Activated CD4-positive, alpha-beta T cell treated with anti-CD3 and anti-CD28 coated beads, Interleukin-2, Interleukin-4, amounts not matched to agents 100 ng/mL and 50 ng/mL, durations not matched to agents 16 hours and 8 hours (primary cell): ENCODE results near the gene RFX5.
A peak's percentile ranks its signal among the peaks of the same experiment; 100 is the strongest.

Experiments used
- DNase-seq: peaks from one replicate; pipeline ENCODE4 v3.0.0-alpha.2; 2020; ENCODE audit warnings: low spot score

Gene RFX5

GRCh38 chr1:151325231-151325630 lies 21.8 kb downstream of the RFX5 start:
- no peak for DNase-seq

GRCh38 chr1:151324390-151324930 lies 22.6 kb downstream of the RFX5 start:
- no peak for DNase-seq

GRCh38 chr1:151318975-151319374 lies 28.1 kb downstream of the RFX5 start:
- DNase-seq = no peak

DNA sequence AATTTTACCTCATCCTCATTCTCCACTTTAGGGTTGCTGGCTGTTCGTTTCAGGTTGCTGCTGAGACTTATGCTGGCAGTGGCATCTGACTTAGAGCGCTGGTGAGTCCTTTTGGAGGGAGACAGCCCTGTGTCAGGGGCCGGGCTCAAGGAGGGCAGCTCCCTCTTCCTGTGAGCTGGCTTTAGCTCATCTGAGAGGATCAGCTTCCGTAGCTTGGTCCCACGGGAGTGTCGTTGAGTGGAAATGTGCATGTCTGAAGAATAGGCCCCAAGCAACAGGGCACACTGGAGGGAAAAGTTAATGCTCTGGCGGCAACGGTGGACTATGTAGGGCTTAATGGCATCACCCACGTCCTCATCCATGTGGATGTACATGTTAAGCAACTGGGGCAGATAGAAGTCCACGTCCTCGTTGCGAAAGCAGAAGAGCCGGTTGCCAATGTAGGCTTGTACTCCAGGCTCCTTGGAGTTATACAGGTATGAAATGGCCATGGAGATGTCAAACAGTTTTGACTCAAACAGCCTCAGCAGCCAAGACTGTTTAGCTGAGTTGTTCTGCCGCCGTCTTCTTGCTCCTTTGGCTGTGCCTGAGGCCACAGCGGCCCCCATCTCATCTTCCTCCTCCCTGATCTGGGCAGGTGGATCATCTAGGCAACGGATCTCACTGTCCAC lies 31.4 kb downstream of the RFX5 start:
- no peak for DNase-seq

DNA sequence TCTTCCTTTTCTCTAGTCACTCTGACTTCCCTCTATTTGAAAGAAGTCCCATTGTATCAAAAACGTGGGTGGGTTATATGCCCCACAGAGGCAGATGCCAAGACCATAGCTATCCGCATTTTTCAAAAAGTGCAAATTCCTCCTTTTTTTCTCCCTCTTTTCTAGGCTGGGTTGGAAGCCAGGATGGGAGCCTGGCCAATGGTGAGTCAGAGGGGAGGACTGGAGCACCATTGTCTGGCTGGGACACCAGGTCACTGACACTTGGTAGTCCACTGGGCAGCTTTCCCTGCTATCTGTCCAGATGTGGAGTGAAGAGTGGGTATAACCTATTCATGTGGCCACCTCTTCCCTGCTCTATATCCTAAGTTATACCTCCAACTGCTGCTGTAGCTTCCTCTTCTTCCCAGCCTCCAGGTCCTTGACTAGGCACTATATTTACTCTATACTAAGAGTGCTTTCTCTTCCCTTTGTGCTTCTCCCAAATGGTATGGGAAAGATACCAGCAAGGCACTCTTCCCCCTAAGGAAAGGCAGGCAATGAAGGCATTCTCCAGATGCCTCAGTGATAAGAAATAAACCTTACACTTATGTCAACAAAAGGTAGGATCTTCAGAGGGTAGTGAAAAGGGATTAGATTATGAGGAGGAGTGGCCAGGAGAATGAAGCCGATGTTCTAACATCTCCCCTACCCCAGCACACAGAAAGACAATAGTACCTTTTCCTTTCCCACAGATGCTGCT lies 32.7 kb downstream of the RFX5 start:
- no peak for DNase-seq

GRCh38 chr1:151313501-151313900 lies 33.6 kb downstream of the RFX5 start:
- DNase-seq = no peak

GRCh38 chr1:151312826-151313225 lies 34.2 kb downstream of the RFX5 start:
- DNase-seq = no peak

DNA sequence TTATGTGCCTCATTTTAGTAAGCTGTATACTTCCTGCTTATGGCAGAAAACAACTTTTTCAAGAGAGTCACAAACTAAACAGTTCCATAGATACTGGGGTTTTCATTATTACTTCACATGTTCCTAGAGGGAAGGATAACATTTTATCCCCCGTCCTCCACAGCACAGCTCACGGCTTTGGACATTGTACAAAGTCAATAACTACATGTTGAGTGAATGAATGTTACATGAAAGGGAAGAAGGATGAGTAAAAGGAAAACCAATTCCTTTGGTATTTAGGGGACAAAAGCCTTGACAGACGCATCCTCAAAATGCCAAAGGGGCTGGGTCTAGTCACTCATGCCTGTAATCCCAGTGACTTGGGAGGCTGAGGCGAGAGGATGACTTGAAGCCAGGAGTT lies 34.6 kb downstream of the RFX5 start:
- no peak for DNase-seq

GRCh38 chr1:151311589-151312331 lies 35.3 kb downstream of the RFX5 start:
- DNase-seq = peak; percentile 93

- no peak for DNase-seq
These were observed 36.0 kb downstream of the RFX5 start for GRCh38 chr1:151311011-151311410.

DNA sequence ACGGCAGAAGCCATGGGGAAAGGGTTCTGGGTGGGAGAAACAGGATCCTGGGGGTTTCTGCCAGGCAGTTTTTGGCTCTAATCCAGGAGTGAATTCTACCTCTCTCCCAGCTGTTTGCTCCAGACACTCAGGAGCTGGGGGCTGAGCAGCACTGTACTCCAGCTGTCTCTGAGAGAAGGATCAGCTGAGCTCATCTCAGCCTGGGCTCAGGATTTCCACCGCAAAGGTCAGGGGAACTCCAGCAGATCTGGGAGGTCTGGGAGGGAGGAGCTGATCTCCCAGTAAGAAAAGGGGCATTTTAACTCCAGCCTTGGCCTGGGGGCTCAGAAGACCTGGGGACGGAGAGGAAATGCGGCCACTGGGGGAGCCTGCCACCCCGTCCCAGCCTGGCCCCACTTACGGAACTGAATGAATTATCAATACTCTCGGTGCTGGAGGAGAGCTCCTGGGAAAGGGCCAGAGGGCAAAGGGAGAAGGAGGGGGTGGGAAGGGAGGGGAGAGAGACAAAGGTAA lies 37.2 kb downstream of the RFX5 start:
- DNase-seq = no peak

- DNase-seq = no peak
These were observed 52.1 kb downstream of the RFX5 start for GRCh38 chr1:151294742-151295462.

GRCh38 chr1:151293093-151293492 lies 54.0 kb downstream of the RFX5 start:
- no peak for DNase-seq

GRCh38 chr1:151292207-151293030 lies 54.6 kb downstream of the RFX5 start:
- DNase-seq = no peak

- no peak for DNase-seq
These were observed 56.2 kb downstream of the RFX5 start for GRCh38 chr1:151290709-151291303.
